Renal cortex interstitium (tissue), 11 donors: ENCODE measurements around the gene GADD45G. TPM values are rescaled to one million over a fixed set of nuclear protein-coding genes. Genes with fewer than 3 reads are reported as not detected.

ENCODE experiments used
- DNase-seq, 11 donors: peaks; one replicate each; pipeline ENCODE4 v3.0.0-alpha.2; 2013; ENCODE audit warnings: low read depth in 9 of 11, low spot score in 4 of 11; ENCODE audit errors: extremely low read depth in 1 of 11
- polyA plus RNA-seq, 3 donors: library from polyadenylated mRNA; unstranded; fragments of 120-200 nt; gene quantifications; one replicate each; pipeline ENCODE4 v1.2.1, GENCODE V29; 2013; ENCODE audit not compliant: insufficient read length in 3 of 3

The GADD45G gene
- polyA plus RNA-seq, 3 donors = 1.7 to 3.9 (median 3.5) TPM

DNA sequence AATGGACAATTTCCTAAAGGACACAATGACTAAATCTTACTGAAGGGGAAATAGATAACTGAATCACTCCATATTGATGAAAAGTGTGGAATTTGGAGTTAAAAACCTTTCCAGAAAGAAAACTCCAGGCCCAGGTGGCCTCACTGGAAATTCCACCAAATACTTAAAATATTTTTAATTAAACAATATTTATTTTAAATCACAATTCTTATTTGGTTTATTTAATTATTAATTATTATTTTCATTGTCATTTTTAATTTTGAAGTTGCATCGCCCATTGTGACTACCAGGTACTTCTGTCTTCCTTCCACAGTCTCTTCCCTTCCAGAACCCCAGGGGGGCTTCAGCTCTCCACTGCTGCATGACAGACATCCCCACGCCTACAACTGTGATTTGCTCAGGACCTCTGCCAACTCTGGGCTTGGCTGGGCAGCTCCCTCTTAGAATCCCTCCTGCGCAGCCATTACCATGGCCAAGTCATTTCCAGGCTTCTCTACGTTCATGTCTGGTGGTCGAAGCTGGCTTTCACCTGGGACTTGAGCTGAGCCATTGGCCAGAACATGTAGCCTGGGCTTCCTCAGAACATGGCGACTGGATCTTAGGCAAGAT lies 16.4 kb upstream of the GADD45G start:
- no peak for DNase-seq

DNA sequence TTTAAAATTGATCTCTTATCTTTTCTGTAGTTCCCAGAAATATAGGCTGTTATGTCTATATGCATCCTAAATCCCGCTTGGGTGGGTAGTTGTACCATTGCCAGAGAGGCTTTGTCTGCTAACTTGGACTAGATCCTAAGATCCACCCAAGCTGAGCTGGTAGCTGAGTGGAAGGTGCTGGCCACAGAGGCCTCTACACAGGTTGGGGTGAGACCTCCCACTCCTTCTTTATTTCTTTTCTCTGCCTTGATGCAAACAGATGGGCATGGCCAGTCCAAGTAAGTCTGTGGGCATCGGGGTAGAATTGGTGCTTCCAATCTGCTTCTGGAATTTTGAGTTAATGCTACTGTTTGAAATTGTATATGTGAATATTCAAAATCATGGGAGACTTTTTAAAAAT lies 14.4 kb upstream of the GADD45G start:
- no peak for DNase-seq

DNA sequence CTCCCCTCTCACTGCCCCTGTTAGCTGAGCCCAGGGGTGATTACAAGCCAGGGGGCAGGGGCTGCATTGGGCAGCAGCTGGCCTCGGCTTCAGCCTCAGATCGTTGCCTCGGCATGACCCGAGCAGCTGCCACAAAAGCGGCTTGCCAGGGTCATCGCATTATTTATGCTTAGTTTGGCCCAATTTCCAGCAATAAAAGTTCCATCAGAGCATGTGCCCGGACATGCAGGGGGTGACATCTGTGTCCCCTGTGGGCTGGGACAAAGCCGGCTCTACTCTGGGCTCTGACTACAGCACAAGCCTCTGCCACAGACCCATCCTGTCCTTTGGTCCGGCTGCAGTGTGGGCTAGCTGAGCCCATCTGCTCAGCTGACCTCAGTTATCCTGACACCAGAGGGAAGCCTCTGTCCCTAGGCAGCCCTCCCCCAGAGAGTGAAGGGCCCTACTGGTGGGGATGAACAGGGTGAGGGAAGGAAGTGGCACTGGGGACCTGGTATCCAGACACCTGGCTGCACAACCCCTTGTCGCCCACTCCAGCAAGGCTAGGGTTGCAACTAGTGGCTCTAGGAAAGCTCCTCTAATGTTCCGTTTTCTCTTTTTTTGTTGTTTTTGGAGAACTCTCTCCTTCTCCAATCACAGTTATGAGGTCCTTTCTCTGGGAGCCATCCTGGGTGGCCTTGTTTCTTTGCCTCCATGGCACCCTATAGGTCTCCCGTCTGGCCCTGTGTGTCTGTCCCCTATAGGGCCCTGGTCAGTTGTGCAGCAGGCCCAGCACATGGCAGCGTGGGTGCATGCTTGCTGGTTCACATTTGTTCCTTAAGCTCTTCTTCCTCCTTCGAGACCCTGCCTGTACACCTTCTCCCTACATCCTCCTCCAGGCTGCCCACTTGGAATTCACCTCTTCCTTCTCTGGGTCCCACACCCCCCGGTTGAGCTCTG lies 13.3 kb upstream of the GADD45G start:
- DNase-seq = no peak

DNA sequence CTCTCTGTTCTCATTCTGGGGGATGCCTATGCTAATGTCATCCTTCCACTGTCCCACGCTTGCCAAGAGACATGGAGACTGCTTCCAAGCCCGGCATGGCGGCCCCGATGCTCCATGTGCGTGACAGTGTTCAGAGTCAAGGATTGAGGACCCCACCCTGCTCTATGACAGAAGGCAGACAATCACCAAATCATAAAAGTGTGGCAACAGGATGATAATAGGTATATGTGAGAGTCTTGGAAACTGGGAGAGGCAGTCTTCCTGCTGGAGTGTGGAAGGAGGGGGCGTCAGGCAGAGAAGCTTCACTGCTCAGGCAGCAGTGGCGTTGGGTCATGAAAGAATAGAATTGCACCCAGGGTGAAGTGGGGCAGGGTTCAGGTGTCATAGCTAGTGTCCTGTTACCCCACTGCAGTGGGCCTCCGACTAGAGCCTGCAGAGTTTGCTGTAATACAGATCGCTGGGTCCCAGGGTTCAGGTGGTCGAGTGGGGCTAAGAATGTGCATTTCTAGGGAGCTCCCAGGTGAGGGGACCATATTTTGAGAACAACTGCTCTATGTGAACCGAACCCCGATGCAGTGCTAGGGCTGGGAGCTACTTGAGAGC lies 12.5 kb upstream of the GADD45G start:
- DNase-seq = no peak

DNA sequence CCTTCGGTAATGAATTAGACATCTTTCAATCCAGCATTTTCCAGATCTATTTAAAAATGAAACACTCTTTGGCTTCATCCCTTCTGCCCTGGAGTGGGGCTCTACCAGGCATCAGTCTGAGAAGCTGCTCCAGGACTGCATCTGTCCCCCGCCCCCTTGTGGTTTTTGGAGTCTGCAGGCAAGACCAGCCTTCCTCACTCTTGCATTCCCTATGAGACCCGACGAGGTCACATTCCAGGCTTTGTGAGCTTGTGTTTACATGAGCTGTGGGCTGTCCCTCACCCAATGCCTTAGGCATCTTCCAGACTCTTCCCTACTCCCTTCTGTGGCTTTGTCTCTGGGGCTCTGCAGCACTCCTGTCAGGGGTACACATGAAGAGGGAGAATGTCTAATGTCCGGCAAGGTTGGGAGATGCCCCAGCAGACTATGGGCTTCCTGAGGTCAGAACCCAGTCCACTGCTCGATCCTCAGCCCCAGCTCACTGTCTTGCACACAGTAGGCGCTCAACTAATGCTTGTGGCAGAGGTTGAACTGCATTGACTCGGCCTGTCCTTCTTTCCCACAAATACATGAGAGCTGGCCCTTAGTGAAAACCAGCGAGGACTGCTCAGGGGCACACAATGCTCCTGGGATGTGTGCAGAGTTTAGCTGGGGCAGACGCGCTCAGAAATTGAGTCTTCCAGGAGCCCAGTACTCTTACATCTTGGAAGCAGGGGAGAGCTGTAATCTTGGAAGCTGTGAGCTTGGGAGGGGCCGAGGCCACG lies 11.7 kb upstream of the GADD45G start:
- peak in 2 of 11 donors; percentile 28 to 41 for DNase-seq

DNA sequence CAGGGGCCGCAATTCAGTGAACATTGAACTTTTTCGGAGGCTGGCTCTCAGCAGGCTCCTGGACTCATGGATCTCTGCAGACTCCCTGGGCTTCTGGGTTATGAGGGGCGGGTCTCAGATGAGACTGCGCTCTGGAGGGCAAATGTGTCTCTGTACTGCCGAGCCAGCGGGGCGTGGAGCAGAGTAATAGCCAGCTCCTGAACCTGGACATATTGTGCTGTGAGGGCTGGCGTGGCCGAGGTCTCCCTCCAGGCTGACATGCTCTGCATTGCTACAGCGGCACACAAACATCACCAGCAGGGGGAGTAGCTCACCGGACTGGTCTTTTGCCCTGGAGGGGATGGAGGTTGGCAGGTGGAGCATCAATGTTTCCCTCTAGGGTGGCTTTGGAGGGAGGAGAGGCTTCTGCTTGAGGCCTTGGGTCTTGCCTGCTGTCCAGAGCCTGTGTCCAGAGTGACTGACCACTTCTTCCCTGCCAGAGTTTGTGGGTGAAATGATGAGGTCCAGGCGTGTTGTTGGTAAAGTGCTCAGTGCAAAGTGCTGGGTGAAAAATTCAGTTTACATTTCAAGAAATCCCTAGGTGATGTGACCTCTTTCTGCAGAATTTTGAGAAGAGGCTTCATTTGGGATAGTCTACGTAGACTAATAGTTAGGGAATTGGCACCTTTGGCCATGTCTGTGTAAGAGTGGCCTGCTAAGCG lies 10.9 kb upstream of the GADD45G start:
- DNase-seq = peak in 1 of 11 donors; percentile 22

DNA sequence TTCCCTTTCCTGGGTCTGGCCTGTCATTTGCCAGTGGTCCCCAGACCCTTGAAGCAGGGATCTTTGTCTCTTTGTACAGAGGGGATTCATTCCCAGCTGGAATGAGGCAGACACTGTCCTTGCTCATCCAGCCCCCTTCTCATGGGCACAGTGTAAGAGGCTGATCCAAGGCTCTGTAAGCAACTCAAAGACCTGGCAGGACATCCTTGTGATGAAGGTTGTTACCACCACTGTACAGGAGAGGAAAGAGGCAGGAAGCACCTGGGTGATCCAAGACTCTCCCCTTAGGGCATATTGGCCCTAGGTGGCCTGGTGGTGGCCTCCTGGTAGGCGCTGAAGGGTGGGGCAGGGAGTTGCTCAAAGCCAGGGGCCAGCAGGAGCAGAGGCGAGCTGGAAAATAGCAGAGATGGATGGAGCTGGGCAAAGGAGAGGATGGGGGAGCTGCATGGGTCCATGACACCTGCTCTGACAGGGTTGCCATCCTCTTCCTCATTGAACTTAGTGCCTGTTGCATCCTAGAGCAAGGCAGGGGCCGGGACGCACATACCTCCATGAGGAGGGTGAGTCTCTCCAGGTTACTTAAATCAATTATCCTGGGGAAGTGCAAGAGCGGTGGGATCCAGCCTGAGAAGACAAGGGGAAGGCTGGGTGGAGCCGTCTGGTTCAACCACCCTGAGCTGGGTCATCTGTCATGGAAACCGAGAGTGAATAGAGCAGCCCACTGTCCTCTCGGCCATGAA lies 9.8 kb upstream of the GADD45G start:
- DNase-seq = no peak

DNA sequence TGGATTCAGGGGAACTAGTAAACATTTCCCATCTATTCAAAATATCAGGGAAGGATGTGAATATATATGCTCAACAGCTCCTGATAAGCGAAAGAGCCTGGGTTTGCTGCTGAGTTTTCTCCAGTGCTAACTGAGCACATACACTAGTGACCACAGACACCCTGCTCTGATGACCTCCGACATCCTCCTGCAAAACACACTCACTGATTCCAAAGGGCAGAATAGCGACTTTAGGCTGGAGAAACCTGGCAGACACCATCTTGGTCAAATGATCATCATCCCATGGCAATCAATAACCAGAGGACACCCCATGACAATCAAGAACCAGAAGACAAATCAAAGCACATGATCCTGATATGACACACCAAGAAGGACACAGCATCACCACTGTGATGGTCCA lies 9.2 kb upstream of the GADD45G start:
- DNase-seq = no peak

DNA sequence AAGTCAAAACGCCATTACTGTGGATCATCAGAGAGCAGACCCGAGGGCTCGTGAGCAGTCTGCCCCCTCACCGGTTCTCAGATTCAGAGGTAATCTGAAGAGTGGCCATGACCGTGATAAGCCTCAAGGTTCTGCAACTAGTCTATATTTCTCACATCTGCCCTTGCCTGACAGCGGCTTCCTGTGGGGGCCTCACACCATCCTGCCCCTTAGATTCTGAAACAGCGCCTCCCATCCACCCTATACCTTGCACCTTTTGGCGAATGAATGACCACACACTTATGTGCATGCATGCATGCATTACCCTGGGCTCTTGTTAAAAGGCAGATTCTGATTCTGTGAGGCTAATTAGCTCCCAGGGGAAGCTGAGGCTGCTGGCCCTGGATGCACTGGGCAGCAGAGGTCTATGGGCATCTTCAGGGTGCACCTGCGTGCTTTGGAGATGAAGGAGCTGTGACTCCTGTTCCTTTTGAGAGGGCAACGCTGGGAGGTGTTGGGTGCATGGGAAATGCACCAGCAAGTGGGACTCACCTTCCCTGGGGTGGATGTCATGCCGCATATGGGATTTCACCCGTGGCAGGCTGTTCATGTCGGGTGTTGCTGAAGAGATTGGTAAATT lies 7.8 kb upstream of the GADD45G start:
- DNase-seq = no peak

DNA sequence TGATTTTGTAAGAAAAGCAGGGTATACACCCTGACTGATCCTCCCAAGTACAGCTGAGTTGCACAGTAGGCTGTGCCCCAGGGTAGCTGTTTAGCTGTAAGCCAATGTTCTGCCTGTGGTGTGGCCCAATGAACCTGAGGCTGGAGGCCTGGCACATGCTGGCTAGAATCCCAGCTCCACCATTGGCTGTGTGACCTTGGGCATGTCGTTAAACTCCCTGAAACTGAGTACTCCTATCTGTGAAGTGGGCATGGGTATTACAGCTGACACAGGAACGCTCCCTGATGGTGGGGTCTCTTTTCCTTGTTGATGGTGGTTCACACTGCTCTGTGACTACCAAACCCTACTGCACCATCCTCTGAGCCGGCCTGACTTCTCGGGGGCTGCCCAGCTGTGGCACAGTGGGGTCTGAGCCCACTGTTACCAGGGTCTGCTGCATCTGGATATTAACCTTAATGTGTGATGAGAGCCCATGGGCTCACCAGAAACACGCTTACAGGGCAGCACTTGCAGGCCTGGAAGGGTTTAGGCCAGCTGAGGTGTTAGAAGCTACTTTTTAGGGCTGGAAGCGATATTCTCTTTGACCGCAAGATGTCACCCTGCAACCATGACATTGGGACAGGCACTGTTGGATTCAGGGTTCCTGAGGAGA lies 7.0 kb upstream of the GADD45G start:
- peak in 4 of 11 donors; percentile 37 to 73 (median 49) for DNase-seq

DNA sequence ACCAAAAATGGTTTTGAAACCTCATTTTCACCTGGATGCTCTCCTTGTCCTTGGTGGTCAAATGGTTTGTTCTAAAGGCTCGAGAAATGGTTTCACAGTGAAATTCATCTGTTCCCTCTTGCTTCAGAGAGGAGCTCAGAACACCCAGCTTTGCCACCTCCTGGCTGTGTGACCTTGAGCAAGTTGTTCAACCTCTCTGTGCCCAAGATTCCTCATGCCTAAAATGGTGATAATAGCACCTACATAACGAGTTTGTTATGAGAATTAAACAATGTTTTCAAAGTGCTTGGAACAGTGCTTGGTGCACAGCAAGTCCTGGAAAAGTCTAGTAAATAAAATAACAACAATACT lies 6.5 kb upstream of the GADD45G start:
- no peak for DNase-seq

DNA sequence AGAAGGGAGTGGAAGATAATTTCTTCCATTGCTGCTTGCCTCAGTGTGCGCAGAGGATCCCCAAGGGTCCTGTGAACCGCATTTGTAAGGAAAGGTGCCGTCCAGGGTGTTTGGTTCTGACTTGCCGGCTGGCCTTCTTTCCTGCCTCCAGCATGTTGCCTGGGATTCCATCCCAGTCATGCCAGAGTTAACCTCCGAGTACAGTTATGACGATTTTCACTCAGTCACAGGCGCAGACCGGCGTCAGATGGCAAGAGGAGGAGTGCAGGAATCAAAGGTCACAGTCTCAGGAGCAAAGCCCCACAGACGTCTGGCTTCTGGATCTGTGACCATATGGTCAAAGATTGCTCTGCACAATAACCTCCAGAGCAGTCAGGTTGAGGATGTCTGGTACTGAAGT lies 5.9 kb upstream of the GADD45G start:
- DNase-seq = no peak

DNA sequence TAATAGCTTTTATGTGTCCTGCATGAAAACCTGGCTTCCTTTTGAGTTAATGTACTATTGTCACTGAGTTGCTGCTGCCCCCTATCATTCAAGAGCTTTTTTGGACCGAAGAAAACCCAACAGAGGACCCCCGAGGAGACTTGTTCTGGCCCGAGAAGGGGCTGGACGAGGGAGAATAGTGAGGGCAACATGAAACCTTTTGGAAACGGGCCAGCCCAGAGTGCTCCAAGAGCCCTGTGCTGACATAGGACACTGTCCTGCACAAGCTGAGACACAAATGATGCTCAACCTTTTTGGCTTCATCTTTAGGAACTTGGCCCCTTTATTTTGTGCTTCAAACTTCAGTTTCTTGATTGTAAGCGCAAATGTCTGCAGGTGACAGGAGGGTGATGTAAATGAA lies 4.0 kb upstream of the GADD45G start:
- no peak for DNase-seq

DNA sequence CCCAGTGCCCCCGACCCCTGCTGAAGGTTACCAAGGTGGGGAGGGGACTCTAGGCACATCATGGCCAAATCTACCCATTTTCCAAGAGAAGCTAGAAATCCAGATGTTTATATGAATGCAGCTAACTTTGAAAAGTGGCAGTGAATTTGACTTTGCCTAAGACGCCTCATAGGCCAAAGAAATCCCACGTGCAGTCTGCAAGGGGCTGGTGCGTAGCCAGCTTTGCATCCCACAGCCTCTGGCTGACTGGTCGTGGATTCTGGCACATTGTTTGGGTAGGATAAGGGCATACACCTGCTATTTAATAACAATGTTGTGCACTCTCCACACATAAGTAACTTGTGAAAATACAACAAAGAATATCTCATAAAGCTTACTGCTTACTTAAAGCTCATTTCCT lies 3.5 kb upstream of the GADD45G start:
- no peak for DNase-seq

DNA sequence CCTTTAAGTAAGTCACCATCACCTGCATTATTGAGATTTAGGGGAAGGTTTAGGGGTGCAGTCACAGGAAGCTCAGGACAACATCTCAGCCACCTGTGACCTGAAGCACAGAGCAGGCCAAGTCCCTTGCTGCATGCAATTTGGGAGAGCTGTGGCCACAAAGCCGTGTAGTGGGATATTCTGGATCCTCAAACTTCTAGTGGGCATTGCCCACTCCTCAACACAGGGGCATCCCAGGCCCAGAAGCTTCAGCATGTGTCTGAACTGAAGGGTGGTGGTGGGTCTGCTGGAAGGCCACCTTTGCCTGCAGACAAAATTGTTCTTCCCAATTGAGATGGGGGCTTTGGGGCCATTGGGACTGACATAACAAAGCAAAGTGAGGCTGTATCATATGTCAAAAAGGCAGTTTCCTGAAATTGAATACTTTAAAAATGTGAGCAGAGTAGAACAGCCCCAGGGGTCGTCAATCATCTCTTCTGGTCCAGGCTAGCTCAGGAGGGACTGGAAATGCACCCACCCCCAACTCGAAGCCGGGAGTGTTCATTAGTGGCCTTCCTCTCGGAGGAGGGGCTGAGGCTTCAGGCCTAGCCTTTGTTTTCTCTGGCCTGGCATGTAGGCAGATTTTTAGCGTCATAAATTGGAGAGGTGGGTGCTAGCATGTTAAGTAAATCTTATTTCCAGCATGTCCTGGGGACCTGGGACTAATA lies 2.8 kb upstream of the GADD45G start:
- DNase-seq = no peak

DNA sequence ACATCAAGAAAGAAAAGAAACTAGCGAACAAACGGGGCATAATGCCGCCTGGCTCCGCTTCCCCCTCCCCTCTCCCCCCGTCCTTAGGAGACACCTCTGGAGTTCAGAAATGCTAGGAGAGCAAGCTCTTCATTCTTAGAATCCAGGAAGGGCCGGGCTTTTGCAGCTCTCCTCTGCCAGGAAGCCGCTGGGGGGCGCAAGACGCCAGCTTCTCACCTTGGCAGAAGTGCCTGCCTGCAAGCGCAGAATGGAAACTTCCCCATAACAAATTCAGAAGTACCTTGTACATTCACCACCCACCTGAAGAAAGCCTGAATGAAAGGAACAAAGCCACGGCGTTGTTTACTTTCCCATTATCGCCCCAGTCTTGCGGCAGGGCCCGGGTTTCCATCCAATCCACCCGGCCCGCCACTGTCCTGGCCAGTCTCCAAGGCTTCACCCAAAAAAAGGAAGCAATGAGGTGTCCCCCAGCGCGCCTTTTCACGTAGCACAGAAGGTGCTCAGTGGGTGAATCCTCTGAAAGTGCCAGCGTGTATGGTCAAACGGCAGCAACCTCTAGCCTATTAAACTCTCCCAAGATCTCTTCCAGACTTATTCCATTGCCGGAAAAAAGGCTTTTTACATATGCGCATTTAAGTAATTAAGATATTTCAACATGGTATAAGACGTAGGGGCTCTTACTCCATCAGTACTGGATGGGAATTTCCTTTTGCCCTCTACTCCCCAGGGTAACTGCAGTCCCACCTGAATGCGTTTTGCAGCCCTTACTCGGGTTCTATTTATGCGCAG lies 1.6 kb upstream of the GADD45G start:
- peak; percentile 66 to 88 (median 82) for DNase-seq
